ENCODE results near the gene FARS2. TPM values are rescaled to one million over a fixed set of nuclear protein-coding genes. Genes with fewer than 3 reads are reported as not detected.

The FARS2 gene
- total RNA-seq, 4 donors from 2014 or later: 8.3 to 18.5 (median 13.0) TPM

DNA sequence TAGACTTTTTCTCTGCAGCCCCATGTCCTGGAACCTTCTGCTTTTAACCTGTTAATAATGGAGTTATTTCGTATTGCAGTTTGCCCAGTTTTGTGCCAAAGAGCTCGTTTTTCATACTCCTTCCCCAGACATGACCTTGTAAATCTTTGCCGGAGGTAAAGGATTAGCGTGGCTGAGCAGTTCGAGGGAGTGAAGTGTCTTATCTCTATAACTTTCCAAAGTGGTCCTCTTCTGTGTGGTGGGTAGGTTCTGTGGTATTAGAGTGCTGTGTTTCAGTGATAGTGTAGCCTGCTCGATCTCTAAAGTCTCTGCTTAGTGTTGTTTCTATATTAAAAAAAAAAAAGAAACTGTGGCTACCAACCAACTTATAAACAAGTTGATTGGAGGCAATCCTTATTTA is 67.5 kb downstream of the FARS2 start:
- no peak for DNase-seq

GRCh38 chr6:5331845-5332442 is 70.6 kb downstream of the FARS2 start:
- Histone ChIP-seq H3K9me3 (no peaks in the 10 kb centered on the region), H3K4me1 (peaks cover 0 to 11% (median 0%) of the 10 kb centered on the region in 3 donors), H3K4me3 (no peak overlapping the region), H3K27ac (no peak overlapping the region), H3K36me3 (peaks cover 0 to under 1% (median 0%) of the 10 kb centered on the region in 3 donors), H3K27me3 (no peaks in the 10 kb centered on the region)
- intact Hi-C loops (cut with DNase I): no loop called here
- TF ChIP-seq, protein P1, sequence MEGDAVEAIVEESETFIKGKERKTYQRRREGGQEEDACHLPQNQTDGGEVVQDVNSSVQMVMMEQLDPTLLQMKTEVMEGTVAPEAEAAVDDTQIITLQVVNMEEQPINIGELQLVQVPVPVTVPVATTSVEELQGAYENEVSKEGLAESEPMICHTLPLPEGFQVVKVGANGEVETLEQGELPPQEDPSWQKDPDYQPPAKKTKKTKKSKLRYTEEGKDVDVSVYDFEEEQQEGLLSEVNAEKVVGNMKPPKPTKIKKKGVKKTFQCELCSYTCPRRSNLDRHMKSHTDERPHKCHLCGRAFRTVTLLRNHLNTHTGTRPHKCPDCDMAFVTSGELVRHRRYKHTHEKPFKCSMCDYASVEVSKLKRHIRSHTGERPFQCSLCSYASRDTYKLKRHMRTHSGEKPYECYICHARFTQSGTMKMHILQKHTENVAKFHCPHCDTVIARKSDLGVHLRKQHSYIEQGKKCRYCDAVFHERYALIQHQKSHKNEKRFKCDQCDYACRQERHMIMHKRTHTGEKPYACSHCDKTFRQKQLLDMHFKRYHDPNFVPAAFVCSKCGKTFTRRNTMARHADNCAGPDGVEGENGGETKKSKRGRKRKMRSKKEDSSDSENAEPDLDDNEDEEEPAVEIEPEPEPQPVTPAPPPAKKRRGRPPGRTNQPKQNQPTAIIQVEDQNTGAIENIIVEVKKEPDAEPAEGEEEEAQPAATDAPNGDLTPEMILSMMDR (IDR thresholded peaks at IDR 0.05): no peak
- no peak for TF ChIP-seq POLR2A (IDR thresholded peaks at IDR 0.05)
- no peak for DNase-seq
- WGBS, 2 donors: 89 to 93% methylated on average over 4 to 5 of the region's 5 CpGs

More for the DNA sequence above, 67.5 kb downstream of the FARS2 start:
- Histone ChIP-seq H3K27me3 (no peaks in the 10 kb centered on the region), H3K4me1 (no peaks in the 10 kb centered on the region), H3K4me3 (no peak overlapping the region), H3K9me3 (peaks cover 0 to 2% (median 0%) of the 10 kb centered on the region in 3 donors), H3K36me3 (peaks cover 0 to 26% (median 0%) of the 10 kb centered on the region in 3 donors), H3K27ac (no peak overlapping the region)
- intact Hi-C loops (cut with DNase I): no loop called here
- WGBS, 2 donors: 85 to 87% methylated on average over 6 of the region's 6 CpGs
- no peak for TF ChIP-seq POLR2A (IDR thresholded peaks at IDR 0.05)
- TF ChIP-seq, protein P1 (IDR thresholded peaks at IDR 0.05): no peak

DNA sequence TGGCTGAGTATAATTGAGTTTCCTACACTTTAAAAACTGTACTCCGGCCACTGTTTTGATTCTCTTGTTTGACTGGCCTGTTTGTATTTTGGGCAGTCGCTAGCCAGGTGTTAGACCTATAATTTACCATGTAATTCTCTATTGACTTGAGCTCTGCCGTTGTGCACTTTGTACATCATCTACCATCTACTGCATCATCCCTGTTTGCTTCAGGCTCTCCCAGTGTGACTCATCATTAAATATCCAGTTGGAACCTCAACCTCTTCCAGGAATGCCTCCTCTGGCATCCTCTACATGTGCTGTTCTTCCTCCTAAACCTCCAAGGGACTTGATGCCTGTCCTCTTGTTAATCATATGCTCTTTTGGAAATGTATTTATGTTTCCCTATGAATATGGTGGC is 72.3 kb downstream of the FARS2 start:
- 65 to 75% methylated on average over 3 of the region's 3 CpGs for WGBS, 2 donors
- Histone ChIP-seq H3K4me1 (peaks cover 0 to 11% (median 0%) of the 10 kb centered on the region in 3 donors), H3K27me3 (no peaks in the 10 kb centered on the region), H3K27ac (no peak overlapping the region), H3K36me3 (no peaks in the 10 kb centered on the region), H3K9me3 (no peaks in the 10 kb centered on the region), H3K4me3 (no peak overlapping the region)
- TF ChIP-seq, protein P1 (IDR thresholded peaks at IDR 0.05): no peak
- no peak for TF ChIP-seq POLR2A (IDR thresholded peaks at IDR 0.05)
- no peak for DNase-seq
- intact Hi-C loops (cut with DNase I): no loop called here

- Histone ChIP-seq H3K9me3 (no peaks in the 10 kb centered on the region), H3K4me1 (peaks cover 0 to 11% (median 0%) of the 10 kb centered on the region in 3 donors), H3K4me3 (no peak overlapping the region), H3K27ac (no peak overlapping the region), H3K27me3 (no peaks in the 10 kb centered on the region), H3K36me3 (no peaks in the 10 kb centered on the region)
- 30 to 70% methylated on average over 1 of the region's 1 CpG for WGBS, 2 donors
- no peak for DNase-seq
- intact Hi-C loops (cut with DNase I): no loop called here
- TF ChIP-seq, protein P1 (IDR thresholded peaks at IDR 0.05): no peak
Measured at GRCh38 chr6:5334341-5334740, 73.0 kb downstream of the FARS2 start.

DNA sequence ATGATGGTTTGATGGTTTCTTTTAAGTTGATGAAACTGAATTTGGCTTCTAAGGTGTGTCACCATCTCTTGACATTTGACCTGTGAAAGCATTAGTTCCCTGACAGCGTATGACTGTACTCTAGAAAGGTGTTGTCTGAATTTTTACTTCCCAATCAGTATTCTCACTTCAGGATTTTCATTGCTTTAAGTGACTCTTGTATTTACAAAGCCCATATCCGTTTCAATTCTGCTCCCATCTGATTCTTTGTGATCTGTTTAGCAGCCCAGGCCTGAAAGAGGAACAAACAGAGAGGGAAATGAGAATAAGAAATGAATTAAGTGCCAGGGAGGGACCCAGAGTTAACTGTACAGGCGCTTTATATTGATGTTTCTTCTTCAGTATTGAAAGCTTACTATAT is 73.7 kb downstream of the FARS2 start:
- DNase-seq: no peak
- no peaks in the 10 kb centered on the region for H3K9me3 ChIP-seq
- TF ChIP-seq, protein P1 (IDR thresholded peaks at IDR 0.05): no peak
- TF ChIP-seq POLR2A (IDR thresholded peaks at IDR 0.05): no peak
- H3K4me1 ChIP-seq: peaks cover 0 to 11% (median 2%) of the 10 kb centered on the region in 3 donors
- intact Hi-C loops (cut with DNase I): no loop called here
- no peaks in the 10 kb centered on the region for H3K36me3 ChIP-seq
- 49 to 63% methylated on average over 3 of the region's 3 CpGs for WGBS, 2 donors
- no peak overlapping the region for H3K27ac ChIP-seq
- no peak overlapping the region for H3K4me3 ChIP-seq
- no peaks in the 10 kb centered on the region for H3K27me3 ChIP-seq

All from esophagus squamous epithelium (tissue), 5 donors.